Loucy (cell line): ENCODE results near the gene COMMD1.

Source experiments
- EZH2phosphoT487 ChIP-seq: fragments of 200-600 bp; IDR thresholded peaks from 2 replicates; pipeline ENCODE4 v1.6.1; 2018; ENCODE audit warnings: antibody characterized with exemption, mild to moderate bottlenecking, moderate library complexity, borderline replicate concordance
- TF ChIP-seq, protein P1 (sequence below): fragments of 200-600 bp; sonication (generic); conservative IDR thresholded peaks from 2 replicates; pipeline ENCODE4 v1.5.1; 2014; ENCODE audit warnings: mild to moderate bottlenecking, antibody characterized with exemption, low read length

DNA sequence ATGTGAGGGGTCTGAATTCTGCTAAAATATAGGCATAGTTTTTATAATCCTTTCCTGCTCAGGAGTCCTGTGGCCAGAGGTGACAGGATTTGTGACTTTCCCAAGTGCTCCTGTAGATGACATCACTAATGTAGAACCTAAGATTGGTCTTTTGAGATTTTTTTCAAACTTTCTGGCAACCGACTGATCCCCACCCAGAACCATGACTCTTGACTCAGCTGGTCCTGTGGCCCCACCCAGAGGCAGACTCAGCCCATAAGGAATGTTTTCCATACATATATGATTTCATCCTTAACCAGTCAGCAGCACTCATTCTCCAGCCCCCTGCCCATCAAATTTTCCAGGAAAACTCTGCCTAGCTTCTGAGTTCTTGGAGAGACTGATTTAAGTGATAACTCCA lies 46.8 kb downstream of the COMMD1 start:
- TF ChIP-seq, protein P1, sequence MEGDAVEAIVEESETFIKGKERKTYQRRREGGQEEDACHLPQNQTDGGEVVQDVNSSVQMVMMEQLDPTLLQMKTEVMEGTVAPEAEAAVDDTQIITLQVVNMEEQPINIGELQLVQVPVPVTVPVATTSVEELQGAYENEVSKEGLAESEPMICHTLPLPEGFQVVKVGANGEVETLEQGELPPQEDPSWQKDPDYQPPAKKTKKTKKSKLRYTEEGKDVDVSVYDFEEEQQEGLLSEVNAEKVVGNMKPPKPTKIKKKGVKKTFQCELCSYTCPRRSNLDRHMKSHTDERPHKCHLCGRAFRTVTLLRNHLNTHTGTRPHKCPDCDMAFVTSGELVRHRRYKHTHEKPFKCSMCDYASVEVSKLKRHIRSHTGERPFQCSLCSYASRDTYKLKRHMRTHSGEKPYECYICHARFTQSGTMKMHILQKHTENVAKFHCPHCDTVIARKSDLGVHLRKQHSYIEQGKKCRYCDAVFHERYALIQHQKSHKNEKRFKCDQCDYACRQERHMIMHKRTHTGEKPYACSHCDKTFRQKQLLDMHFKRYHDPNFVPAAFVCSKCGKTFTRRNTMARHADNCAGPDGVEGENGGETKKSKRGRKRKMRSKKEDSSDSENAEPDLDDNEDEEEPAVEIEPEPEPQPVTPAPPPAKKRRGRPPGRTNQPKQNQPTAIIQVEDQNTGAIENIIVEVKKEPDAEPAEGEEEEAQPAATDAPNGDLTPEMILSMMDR, result no peak
- no peak for TF ChIP-seq EZH2phosphoT487
